GM19239 (cell line): ENCODE results near the gene DNMBP.

ENCODE experiments used
- DNase-seq: peaks from one replicate; pipeline ENCODE4 v3.0.0; 2011; ENCODE audit warnings: low spot score; ENCODE audit not compliant: insufficient read length
- FAIRE-seq: peaks from 2 replicates; lab custom pipeline; 2011; peaks lifted over from hg19 to GRCh38; lab: Jason Lieb, UNC

Gene DNMBP

DNA sequence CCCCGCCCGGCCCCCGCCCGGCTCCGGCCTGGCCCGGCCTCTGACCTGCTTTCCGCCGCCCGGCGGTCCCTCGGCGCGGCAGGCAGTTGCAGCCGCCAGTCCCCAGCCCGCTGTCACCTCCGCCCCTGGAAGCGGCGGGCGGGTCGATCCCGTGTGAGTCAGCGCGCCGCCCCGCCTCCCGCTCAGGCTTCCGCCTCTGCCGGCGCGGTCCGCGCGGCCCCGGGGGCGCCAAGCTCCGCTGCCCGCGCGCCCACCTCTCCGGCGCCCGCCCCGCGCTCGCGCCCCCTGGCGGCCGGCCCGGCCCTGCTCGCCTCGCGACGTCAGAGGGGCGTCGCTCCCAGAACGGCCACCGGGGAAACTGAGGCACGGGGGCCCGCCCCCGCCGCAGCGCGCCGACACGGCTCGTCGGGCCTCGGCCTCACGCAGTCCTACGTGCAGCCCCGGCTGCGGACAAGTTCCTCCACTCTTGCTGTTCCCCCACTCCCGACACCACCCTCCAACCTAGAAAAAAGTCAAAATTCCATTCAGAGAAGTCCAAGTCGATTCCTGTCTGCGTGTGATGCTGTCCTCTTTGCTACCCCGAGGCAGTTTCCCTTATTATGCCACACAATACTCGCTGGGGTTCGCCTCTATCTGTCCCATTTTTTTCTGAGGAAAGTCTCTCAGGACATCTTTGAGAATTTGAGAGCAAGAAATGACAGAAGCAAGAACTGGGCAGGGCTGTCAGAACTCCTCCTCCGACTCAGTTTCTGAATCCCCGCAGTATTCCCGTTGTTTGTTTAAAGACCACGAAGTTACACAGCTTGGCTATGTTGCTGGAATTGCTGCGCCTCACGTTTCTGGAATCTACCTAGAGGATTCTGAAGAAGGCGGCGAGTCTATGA is at the start of gene DNMBP:
DNMBP (minus strand) TSS at position 155 of the 884 bp plus-strand sequence. CDS start 37,823 bp downstream, outside the sequence.
- peak; percentile 94 for DNase-seq
- FAIRE-seq, result peak; percentile 44

- no peak for DNase-seq
- FAIRE-seq, result no peak
Observed at GRCh38 chr10:100057948-100058347, 48.2 kb upstream of the DNMBP start.

DNA sequence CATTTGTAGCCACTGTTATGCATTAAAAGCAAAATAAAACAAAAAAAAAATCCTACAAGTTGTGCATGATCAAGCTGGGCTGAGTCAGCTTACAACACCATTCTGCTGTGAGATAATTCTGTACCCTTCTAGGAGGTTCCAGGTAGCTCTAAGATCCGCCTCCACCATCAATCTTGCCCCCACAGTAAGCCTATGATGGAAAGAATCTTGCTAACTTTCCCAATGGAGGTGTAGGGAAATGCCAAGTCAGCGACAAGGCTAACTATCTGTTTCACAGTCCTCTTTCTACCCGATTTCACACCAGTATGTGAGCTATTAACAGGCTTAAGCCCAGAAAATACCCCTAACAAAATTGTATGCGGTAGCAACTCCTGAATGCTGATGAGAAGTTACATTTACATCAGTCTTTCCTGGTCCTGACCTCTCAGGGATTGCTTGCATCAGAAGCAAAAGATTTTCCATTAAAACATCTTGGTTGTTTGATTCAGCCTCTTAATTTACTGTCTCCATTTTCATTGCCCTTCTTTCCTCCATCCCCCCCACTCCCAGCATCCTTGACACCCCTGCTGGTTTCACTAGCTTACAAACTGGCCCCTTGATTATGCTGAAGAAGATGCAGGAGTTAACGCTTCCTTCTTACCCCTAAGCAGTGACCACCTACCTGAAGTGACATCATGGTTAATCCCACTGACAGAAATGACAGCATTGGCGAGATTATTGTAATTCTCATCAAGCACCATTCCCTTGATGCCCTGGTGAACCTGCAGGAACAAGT is 44.1 kb upstream of the DNMBP start:
- FAIRE-seq, result no peak
- DNase-seq, result no peak

- DNase-seq, result peak; percentile 36
- peak; percentile 52 for FAIRE-seq
Observed at GRCh38 chr10:100046021-100046486, 36.3 kb upstream of the DNMBP start.

DNA sequence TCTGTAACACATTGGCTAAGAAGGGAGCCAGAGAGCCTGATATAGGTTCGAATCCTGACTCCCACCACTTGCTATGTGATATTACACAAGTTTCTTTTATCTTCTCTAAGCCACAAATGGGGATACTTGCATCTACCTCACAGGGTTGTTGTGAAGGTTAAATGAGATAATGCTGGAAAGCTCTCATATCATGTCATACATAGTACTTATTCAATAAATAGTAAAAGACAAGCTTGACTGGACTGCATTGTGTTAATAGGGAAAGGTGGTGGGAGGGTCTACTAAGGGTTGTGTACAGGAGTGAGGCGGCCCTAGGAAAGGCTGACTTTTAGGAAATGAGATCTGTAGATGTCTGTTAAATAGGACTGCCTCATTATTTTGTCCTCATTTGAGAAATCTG is 35.8 kb upstream of the DNMBP start:
- FAIRE-seq, result no peak
- DNase-seq, result no peak

DNA sequence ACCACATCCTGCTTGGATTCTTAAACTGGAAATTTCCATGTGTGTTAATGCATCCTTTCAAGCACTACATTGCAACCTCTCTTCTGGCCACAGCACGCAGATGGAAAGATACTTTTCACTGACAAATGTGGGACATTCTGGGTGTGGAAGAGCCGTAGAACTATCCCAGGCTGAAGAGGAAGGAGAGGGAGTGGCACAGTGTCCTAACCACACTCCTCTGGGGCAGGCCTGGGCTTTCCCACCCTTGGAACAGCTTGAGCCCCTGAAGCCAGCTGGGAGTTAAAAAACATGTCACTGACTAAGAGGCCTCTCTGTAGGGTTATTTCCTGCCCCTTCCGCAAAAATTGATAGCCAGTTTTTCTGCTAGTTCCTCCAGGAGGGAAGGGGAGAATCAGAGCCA is 34.0 kb upstream of the DNMBP start:
- no peak for FAIRE-seq
- no peak for DNase-seq

DNA sequence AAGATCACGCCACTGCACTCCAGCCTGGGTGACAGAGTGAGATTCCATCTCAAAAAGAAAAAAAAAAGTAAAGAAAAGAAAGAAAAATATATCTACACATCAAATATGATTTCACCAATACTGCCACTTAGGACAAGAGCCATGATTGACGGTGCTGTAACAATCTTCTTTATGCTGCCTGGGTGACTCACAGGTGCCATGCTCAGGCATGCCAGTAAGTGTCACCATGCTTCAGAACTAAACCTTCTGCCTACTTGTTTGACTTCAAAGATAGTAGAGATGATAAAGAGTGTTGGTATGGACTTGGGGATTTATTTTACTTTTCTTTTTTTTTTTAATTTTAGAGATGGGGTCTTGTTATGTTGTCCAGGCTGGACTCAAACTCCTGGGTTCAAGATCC is 33.6 kb upstream of the DNMBP start:
- DNase-seq, result no peak
- FAIRE-seq, result no peak

DNA sequence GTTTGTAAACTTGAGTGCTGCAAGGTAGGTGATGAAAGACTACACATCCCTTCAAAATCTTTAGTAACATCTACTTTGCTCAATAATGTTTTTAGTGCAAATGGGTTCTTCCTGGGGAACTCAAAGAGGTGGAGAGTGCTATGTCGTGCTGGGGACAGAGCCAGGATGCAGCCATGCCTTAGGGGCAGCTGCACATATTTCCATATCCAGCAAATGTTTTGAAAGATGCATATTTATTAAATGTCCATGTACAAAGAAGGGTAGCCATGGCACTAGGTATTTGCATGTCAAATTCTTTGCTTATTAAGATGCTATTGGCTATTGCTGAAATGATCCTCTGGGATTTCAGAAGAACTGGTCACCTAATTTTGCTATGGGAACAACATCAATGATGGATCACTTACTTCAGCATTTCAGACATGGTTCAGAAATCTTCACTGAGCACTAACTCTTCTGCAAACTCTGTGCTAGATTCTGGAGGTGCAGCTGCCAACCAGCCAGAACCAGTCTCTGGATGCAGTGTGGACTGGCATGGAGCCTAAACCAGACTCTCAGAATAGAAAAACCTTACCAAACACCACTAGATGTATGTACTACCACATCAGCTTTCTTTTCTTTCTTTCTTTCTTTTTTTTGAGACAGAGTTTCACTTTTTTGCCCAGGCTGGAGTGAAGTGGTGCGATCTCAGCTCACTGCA is 31.7 kb upstream of the DNMBP start:
- DNase-seq, result no peak
- FAIRE-seq, result no peak

GRCh38 chr10:100038561-100039071 is 28.9 kb upstream of the DNMBP start:
- DNase-seq (no peak), FAIRE-seq (no peak)

GRCh38 chr10:100037758-100038315 is 28.1 kb upstream of the DNMBP start:
- DNase-seq, result no peak
- no peak for FAIRE-seq

DNA sequence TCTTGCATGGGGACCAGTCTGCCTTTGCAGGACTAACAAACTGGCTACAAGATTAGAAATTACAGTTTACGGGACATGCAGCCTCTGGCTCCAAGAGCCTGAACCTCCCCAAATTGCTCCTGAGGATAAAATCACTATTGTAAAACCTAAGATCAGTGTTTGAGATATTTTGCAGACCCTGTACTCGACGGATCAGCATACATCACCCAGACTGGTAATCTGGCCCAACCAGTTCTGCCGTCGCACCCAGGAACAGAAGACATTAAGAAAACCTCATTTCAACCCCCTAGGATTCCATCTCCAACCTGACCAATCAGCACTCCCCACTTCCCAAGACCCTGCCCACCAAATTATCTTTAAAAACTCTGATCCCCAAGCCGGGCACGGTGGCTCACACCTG is 27.1 kb upstream of the DNMBP start:
- FAIRE-seq, result no peak
- no peak for DNase-seq

DNA sequence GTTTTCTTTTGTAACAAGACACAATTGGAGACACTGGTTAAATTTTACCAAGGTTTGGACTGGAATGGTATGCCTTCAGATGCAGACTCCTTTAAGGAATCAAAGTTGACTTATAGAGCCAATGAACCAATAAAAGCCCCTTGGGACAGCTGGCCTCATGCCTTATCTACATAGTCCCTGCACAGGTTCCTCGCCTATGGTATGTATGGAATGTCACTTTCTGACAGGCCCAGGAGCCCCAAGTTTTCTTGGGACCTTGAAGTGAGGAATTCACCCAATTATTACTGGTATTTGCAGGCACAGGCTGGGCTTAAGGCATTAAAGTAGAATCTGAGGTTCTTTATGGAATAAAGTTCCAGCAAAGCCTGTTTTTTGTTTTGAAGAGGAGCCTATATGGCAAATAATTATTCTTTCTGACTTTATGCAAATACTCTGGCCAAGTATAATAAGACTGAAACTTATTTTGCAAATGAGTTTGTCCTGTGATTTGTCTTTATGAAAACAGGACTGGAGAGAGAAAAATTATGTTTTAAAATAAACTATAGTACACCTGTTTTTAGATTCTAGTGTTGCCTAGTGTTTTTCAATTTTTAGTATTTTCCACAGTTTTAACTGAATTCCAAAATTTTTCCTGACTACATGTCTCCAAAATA is 24.1 kb upstream of the DNMBP start:
- no peak for DNase-seq
- FAIRE-seq, result no peak

DNA sequence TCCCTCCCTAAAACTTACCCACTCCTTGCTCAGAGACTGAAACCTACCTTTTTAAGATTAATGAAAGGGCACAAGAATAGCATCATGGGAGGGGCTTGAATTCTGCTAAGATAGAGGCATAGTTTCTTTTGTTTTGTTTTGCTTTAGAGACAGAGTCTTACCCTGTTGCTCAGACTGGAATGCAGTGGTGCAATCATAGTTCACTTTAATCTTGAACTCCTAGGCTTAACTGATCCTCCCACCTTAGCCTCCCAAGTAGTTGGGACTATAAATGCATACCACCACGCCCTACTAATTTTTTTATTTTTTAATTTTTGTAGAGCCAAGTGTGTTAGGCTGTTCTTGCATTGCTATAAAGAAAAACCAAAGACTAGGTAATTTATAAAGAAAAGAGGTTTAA is 17.7 kb upstream of the DNMBP start:
- DNase-seq, result no peak
- no peak for FAIRE-seq

DNA sequence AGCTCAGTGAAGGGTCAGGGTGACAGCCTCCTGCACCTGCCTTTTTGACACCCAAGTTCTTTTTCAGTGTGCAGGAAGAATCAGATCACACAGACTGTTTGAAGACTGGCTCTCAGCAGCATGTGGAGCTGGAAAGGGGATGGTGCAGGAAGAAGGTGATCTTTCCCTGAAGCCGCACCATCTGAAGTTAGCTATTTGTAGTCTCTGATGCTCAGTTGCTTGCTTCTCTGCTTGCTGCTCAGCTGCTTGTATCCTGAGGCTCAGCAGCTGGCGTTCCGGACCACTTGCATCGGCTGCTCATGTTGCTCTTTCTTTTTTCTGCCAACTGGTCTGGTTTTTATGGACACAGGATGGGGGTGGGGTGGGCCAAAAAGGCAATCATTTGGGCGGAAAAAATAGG is 15.8 kb upstream of the DNMBP start:
- FAIRE-seq (no peak), DNase-seq (no peak)

GRCh38 chr10:100024748-100025147 is 15.0 kb upstream of the DNMBP start:
- no peak for DNase-seq
- no peak for FAIRE-seq

GRCh38 chr10:100022403-100022802 is 12.7 kb upstream of the DNMBP start:
- no peak for DNase-seq
- no peak for FAIRE-seq

DNA sequence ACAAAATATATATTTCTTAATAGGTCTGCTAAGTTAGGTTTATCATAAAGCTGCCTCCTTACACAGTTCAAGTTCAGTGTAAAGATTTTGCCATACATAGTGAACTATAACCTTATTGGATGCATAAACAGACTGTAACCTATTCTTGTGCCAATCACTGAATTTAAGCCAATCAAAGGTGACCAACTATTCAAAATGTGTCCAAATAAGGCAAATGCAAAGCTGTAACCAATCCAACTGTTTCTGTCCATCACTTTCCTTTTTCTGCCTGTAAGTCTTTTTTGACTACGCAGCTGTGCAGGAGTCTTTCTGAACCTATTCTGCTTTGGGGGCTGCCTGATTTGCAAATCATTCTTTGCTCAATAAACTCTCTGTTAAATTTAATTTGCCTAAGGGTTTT is 11.6 kb upstream of the DNMBP start:
- FAIRE-seq (peak; percentile 78), DNase-seq (no peak)

DNA sequence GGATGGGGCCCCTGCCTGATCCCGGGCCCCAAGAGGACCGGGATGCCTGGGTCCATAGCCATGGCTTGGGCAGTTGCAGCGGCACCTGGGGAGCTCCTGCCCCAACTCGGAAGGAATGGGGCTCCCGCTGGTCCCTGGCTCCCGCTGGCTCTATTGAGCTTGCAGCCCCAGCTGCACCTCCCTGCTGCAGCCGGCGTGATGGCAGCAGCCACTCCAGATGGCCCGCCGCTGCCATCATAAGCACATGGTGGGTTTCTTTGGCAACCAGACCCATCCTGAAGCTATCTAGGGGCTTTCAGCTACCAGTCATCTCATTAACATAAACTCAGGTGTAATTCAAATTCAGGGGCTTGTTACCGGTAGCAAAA is 11.1 kb upstream of the DNMBP start:
- DNase-seq (no peak), FAIRE-seq (peak; percentile 18)

DNA sequence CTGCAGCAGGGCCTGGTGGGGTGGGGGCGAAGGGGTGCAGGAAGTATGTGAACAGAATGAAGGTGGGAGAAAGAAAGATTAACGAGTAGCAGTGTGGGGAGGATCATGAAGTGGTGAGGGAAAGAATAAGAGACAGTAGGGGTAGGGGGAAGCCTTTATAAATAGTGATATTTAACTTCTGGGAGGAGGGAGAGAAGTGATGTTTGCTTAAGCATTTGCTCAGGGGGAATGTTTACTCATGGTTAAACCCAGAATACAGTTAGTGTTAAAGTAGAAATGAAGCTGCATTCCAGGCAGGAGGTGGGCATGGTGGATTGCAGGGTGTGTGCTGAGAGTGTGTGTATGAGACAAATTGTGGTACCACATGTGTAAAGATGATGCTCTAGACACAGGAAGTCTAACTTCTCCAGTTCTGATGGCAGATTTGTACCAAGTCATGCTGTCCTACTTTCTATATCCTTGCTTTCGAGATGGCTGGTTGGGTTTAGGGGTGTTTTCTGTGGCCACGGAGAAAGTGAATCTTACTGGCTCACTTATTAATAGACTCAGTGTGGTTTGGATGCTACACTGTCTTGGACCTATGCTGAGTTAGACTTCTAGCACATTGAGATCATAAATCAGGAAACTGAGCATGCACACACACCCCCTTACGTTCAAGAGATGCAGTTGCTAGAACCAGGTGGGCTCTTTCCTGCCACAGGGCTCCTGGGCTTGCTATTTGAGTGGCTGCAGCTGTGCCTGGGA is 10.6 kb upstream of the DNMBP start:
- peak; percentile 83 for FAIRE-seq
- DNase-seq, result peak; percentile 48
